Vagina (tissue), 2 donors: ENCODE results near the gene HIRA.

Experiments used
- CTCF ChIP-seq, 3 experiments: fragments of 450-650 bp in 2 of 3; fragments of 200-600 bp in 1 of 3; sonication (generic) in 1 of 3; IDR thresholded peaks; one replicate each; pipeline ENCODE4 v1.5.1; 2017 to 2019; ENCODE audit warnings: antibody characterized with exemption in 3 of 3, mild to moderate bottlenecking in 2 of 3, moderate library complexity in 2 of 3
- POLR2A ChIP-seq, 2 donors: fragments of 450-650 bp; IDR thresholded peaks; one replicate each; pipeline ENCODE4 v1.6.1; 2017; ENCODE audit warnings: antibody characterized with exemption in 2 of 2, mild to moderate bottlenecking in 2 of 2, moderate library complexity in 2 of 2
- POLR2AphosphoS5 ChIP-seq, 2 donors: sonication (generic); formaldehyde crosslinking; IDR thresholded peaks; one replicate each; pipeline ENCODE4 v1.9.0; 2017; ENCODE audit warnings: antibody characterized with exemption in 2 of 2, mild to moderate bottlenecking in 2 of 2, low read depth in 1 of 2; ENCODE audit not compliant: insufficient read depth in 1 of 2

GRCh38 chr22:19406846-19407245 lies 24.7 kb downstream of the HIRA start:
- no peak for TF ChIP-seq CTCF (IDR thresholded peaks at IDR 0.05)
- no peak for TF ChIP-seq POLR2A (IDR thresholded peaks at IDR 0.05)
- TF ChIP-seq POLR2AphosphoS5 (IDR thresholded peaks at IDR 0.05; ENCODE audit: insufficient read depth in 1 of 2, low read depth in 1 of 2): no peak
